ENCODE data around the gene TMEM164.

The TMEM164 gene

GRCh38 chrX:110103344-110103743, 100.4 kb downstream of the TMEM164 start:
- no peak overlapping the region for H2AFZ ChIP-seq (ENCODE audit: insufficient read depth, low read length, poor library complexity)
- H2BK120ac ChIP-seq (ENCODE audit: insufficient read depth, low read length, poor library complexity), result no peak overlapping the region

GRCh38 chrX:110104078-110104477, 101.2 kb downstream of the TMEM164 start:
- H3K4me1 ChIP-seq (ENCODE audit: control insufficient read depth in 1 of 2, insufficient read depth in 2 of 2, low read length in 2 of 2), result peaks cover 0 to 5% of the 10 kb centered on the region in 2 experiments
- H3K18ac ChIP-seq (ENCODE audit: low read length), result no peak overlapping the region
- H3K27me3 ChIP-seq (ENCODE audit: insufficient read depth, low read length), result no peaks in the 10 kb centered on the region
- H4K8ac ChIP-seq (ENCODE audit: low read depth, low read length), result no peak overlapping the region
- no peaks in the 10 kb centered on the region for H3K79me2 ChIP-seq (ENCODE audit: control insufficient read depth, insufficient read depth, low read length, poor library complexity)
- H3K9ac ChIP-seq (ENCODE audit: low read length), result no peak overlapping the region
- H3K23ac ChIP-seq (ENCODE audit: low read length), result no peak overlapping the region
- no peak overlapping the region for H3K14ac ChIP-seq (ENCODE audit: low read length)
- H2BK120ac ChIP-seq (ENCODE audit: insufficient read depth, low read length, poor library complexity), result no peak overlapping the region
- H3K36me3 ChIP-seq (ENCODE audit: control insufficient read depth in 1 of 2, insufficient read depth in 2 of 2, low read length in 2 of 2), result no peaks in the 10 kb centered on the region
- WGBS (ENCODE audit: extremely low coverage, insufficient coverage, insufficient read length), result no CpG with 5 or more reads among the region's 3 CpGs
- H3K79me1 ChIP-seq (ENCODE audit: low read length), result no peaks in the 10 kb centered on the region
- no peak overlapping the region for H2BK12ac ChIP-seq (ENCODE audit: low read length)
- no peak overlapping the region for H4K12ac ChIP-seq (ENCODE audit: low read depth, low read length)
- H3K9me3 ChIP-seq (ENCODE audit: insufficient read depth, low read depth, low read length), result no peaks in the 10 kb centered on the region
- DNase-seq, result no peak
- H3K4me3 ChIP-seq (ENCODE audit: low read depth, low read length), result no peak overlapping the region
- no peak overlapping the region for H4K91ac ChIP-seq (ENCODE audit: low read depth, low read length)
- no peak overlapping the region for H3K27ac ChIP-seq (ENCODE audit: low read depth, low read length)
- H2BK5ac ChIP-seq (ENCODE audit: low read depth, low read length, poor library complexity), result no peak overlapping the region
- H2AFZ ChIP-seq (ENCODE audit: insufficient read depth, low read length, poor library complexity), result no peak overlapping the region
- no peak overlapping the region for H3K4me2 ChIP-seq (ENCODE audit: low read length)
- no peak overlapping the region for H2AK5ac ChIP-seq (ENCODE audit: low read length)
- no peak overlapping the region for H3K4ac ChIP-seq (ENCODE audit: low read depth, low read length)

More at GRCh38 chrX:110103344-110103743, 100.4 kb downstream of the TMEM164 start:
- Histone ChIP-seq H4K91ac (ENCODE audit: low read depth, low read length) (no peak overlapping the region), H3K36me3 (ENCODE audit: control insufficient read depth in 1 of 2, insufficient read depth in 2 of 2, low read length in 2 of 2) (no peaks in the 10 kb centered on the region), H3K79me1 (ENCODE audit: low read length) (no peaks in the 10 kb centered on the region), H3K23ac (ENCODE audit: low read length) (no peak overlapping the region), H3K27ac (ENCODE audit: low read depth, low read length) (no peak overlapping the region), H3K18ac (ENCODE audit: low read length) (no peak overlapping the region), H2BK5ac (ENCODE audit: low read depth, low read length, poor library complexity) (no peak overlapping the region), H3K27me3 (ENCODE audit: insufficient read depth, low read length) (no peaks in the 10 kb centered on the region), H3K14ac (ENCODE audit: low read length) (no peak overlapping the region), H3K79me2 (ENCODE audit: control insufficient read depth, insufficient read depth, low read length, poor library complexity) (no peaks in the 10 kb centered on the region), H3K4me1 (ENCODE audit: control insufficient read depth in 1 of 2, insufficient read depth in 2 of 2, low read length in 2 of 2) (peaks cover 0 to 5% of the 10 kb centered on the region in 2 experiments), H3K4me2 (ENCODE audit: low read length) (no peak overlapping the region), H3K4me3 (ENCODE audit: low read depth, low read length) (no peak overlapping the region), H4K8ac (ENCODE audit: low read depth, low read length) (no peak overlapping the region), H2BK12ac (ENCODE audit: low read length) (no peak overlapping the region), H2AK5ac (ENCODE audit: low read length) (no peak overlapping the region), H3K4ac (ENCODE audit: low read depth, low read length) (no peak overlapping the region), H3K9ac (ENCODE audit: low read length) (no peak overlapping the region), H4K12ac (ENCODE audit: low read depth, low read length) (no peak overlapping the region), H3K9me3 (ENCODE audit: insufficient read depth, low read depth, low read length) (no peaks in the 10 kb centered on the region)
- WGBS (ENCODE audit: extremely low coverage, insufficient coverage, insufficient read length), result no CpG with 5 or more reads among the region's 1 CpG
- DNase-seq, result no peak

- Histone ChIP-seq H2BK120ac (ENCODE audit: insufficient read depth, low read length, poor library complexity) (no peak overlapping the region), H3K4me1 (ENCODE audit: control insufficient read depth in 1 of 2, insufficient read depth in 2 of 2, low read length in 2 of 2) (peaks cover 0 to 3% of the 10 kb centered on the region in 2 experiments), H3K27me3 (ENCODE audit: insufficient read depth, low read length) (no peaks in the 10 kb centered on the region), H2AFZ (ENCODE audit: insufficient read depth, low read length, poor library complexity) (no peak overlapping the region), H2BK5ac (ENCODE audit: low read depth, low read length, poor library complexity) (no peak overlapping the region), H3K14ac (ENCODE audit: low read length) (no peak overlapping the region), H3K4ac (ENCODE audit: low read depth, low read length) (no peak overlapping the region), H3K9ac (ENCODE audit: low read length) (no peak overlapping the region), H4K12ac (ENCODE audit: low read depth, low read length) (no peak overlapping the region), H3K36me3 (ENCODE audit: control insufficient read depth in 1 of 2, insufficient read depth in 2 of 2, low read length in 2 of 2) (no peaks in the 10 kb centered on the region), H4K91ac (ENCODE audit: low read depth, low read length) (no peak overlapping the region), H3K18ac (ENCODE audit: low read length) (no peak overlapping the region), H3K79me2 (ENCODE audit: control insufficient read depth, insufficient read depth, low read length, poor library complexity) (no peaks in the 10 kb centered on the region), H4K8ac (ENCODE audit: low read depth, low read length) (no peak overlapping the region), H3K23ac (ENCODE audit: low read length) (no peak overlapping the region), H2BK12ac (ENCODE audit: low read length) (no peak overlapping the region), H3K4me3 (ENCODE audit: low read depth, low read length) (no peak overlapping the region), H3K79me1 (ENCODE audit: low read length) (no peaks in the 10 kb centered on the region), H3K27ac (ENCODE audit: low read depth, low read length) (no peak overlapping the region), H3K4me2 (ENCODE audit: low read length) (no peak overlapping the region), H3K9me3 (ENCODE audit: insufficient read depth, low read depth, low read length) (no peaks in the 10 kb centered on the region), H2AK5ac (ENCODE audit: low read length) (no peak overlapping the region)
- DNase-seq, result no peak
- no CpG with 5 or more reads among the region's 3 CpGs for WGBS (ENCODE audit: extremely low coverage, insufficient coverage, insufficient read length)
Measured at GRCh38 chrX:110108381-110108821, 105.5 kb downstream of the TMEM164 start.

- H3K27ac ChIP-seq (ENCODE audit: low read depth, low read length), result no peak overlapping the region
- no peaks in the 10 kb centered on the region for H3K27me3 ChIP-seq (ENCODE audit: insufficient read depth, low read length)
- H4K91ac ChIP-seq (ENCODE audit: low read depth, low read length), result no peak overlapping the region
- H3K36me3 ChIP-seq (ENCODE audit: control insufficient read depth in 1 of 2, insufficient read depth in 2 of 2, low read length in 2 of 2), result no peaks in the 10 kb centered on the region
- H3K4me2 ChIP-seq (ENCODE audit: low read length), result no peak overlapping the region
- no peak overlapping the region for H2AK5ac ChIP-seq (ENCODE audit: low read length)
- no peaks in the 10 kb centered on the region for H3K79me2 ChIP-seq (ENCODE audit: control insufficient read depth, insufficient read depth, low read length, poor library complexity)
- no peak overlapping the region for H4K12ac ChIP-seq (ENCODE audit: low read depth, low read length)
- H4K8ac ChIP-seq (ENCODE audit: low read depth, low read length), result no peak overlapping the region
- H2BK12ac ChIP-seq (ENCODE audit: low read length), result no peak overlapping the region
- H2BK120ac ChIP-seq (ENCODE audit: insufficient read depth, low read length, poor library complexity), result no peak overlapping the region
- no peak overlapping the region for H3K9ac ChIP-seq (ENCODE audit: low read length)
- no peak overlapping the region for H3K23ac ChIP-seq (ENCODE audit: low read length)
- no peak overlapping the region for H3K4me3 ChIP-seq (ENCODE audit: low read depth, low read length)
- H2BK5ac ChIP-seq (ENCODE audit: low read depth, low read length, poor library complexity), result no peak overlapping the region
- no peak overlapping the region for H3K4ac ChIP-seq (ENCODE audit: low read depth, low read length)
- H3K14ac ChIP-seq (ENCODE audit: low read length), result no peak overlapping the region
- H3K4me1 ChIP-seq (ENCODE audit: control insufficient read depth in 1 of 2, insufficient read depth in 2 of 2, low read length in 2 of 2), result no peaks in the 10 kb centered on the region
- no peak overlapping the region for H2AFZ ChIP-seq (ENCODE audit: insufficient read depth, low read length, poor library complexity)
- no peaks in the 10 kb centered on the region for H3K9me3 ChIP-seq (ENCODE audit: insufficient read depth, low read depth, low read length)
- DNase-seq, result no peak
- H3K18ac ChIP-seq (ENCODE audit: low read length), result no peak overlapping the region
- no CpG with 5 or more reads among the region's 4 CpGs for WGBS (ENCODE audit: extremely low coverage, insufficient coverage, insufficient read length)
- H3K79me1 ChIP-seq (ENCODE audit: low read length), result no peaks in the 10 kb centered on the region
Measured at GRCh38 chrX:110114260-110114776, 111.4 kb downstream of the TMEM164 start.
